Psoas muscle (tissue), 8 donors: ENCODE results near the gene CCNY. TPM values are rescaled to one million over a fixed set of nuclear protein-coding genes. Genes with fewer than 3 reads are reported as not detected.

Experiments
- ATAC-seq, 4 donors: fragments of 200-7000 bp; cut with Tn5 transposase; one replicate each; pipeline ENCODE4 v1.9.1; 2020; ENCODE audit warnings: moderate library complexity in 3 of 4, mild to moderate bottlenecking in 2 of 4
- DNase-seq, 2 donors: peaks; one replicate each; pipeline ENCODE4 v3.0.0-alpha.2; 2020
- H3K27ac ChIP-seq: fragments of 200-600 bp; one replicate; pipeline ENCODE4 v1.8.0; 2022
- H3K27me3 ChIP-seq, 3 donors: fragments of 200-600 bp in 1 of 3; one replicate each; pipeline versions ENCODE4 v1.6.1 to v1.8.0; 2013 to 2022; ENCODE audit warnings: low read length in 2 of 3, mild to moderate bottlenecking in 2 of 3, moderate library complexity in 1 of 3; ENCODE audit not compliant: insufficient read depth in 3 of 3
- H3K36me3 ChIP-seq, 2 donors: fragments of 200-600 bp in 1 of 2; one replicate each; pipeline versions ENCODE4 v1.6.1 to v1.8.0; 2013 to 2022; ENCODE audit warnings: low read depth in 1 of 2, mild to moderate bottlenecking in 1 of 2, moderate library complexity in 1 of 2; ENCODE audit not compliant: insufficient read depth in 1 of 2
- H3K4me1 ChIP-seq: fragments of 200-600 bp; one replicate; pipeline ENCODE4 v1.8.0; 2022
- H3K4me3 ChIP-seq: fragments of 200-600 bp; one replicate; pipeline ENCODE4 v1.8.0; 2022; ENCODE audit warnings: mild to moderate bottlenecking
- H3K9me3 ChIP-seq: fragments of 200-600 bp; one replicate; pipeline ENCODE4 v1.8.0; 2022
- CTCF ChIP-seq: fragments of 200-600 bp; IDR thresholded peaks from one replicate; pipeline ENCODE4 v1.8.0; 2022; ENCODE audit warnings: antibody characterized with exemption
- WGBS, 3 donors: extraction: QIAGEN DNeasy Blood & Tissue Kit; methylation state at CpG; one replicate each; pipeline versions ENCODE4 v1.1.6 to v1.1.7; 2013; 5-methylcytosine and 5-hydroxymethylcytosine counted together
- intact Hi-C, 2 donors: fragments of 100-400 bp; cut with DNase I; formaldehyde crosslinking; loops; one replicate each; pipeline versions ENCODE4 v1.11.0 to v1.14.2; 2022
- polyA plus RNA-seq, 3 donors: library from polyadenylated mRNA; stranded (reverse); fragments of 200-250 nt; gene quantifications; one replicate each; pipeline ENCODE4 v1.2.3, GENCODE V29; 2013
- total RNA-seq, 4 donors: library from RNA; stranded (reverse); fragmentation: NEBNext Ultra II Directional in 2 of 4; extraction: Animal tissue kit (Norgen Biotek cat#: 25700) in 2 of 4; gene quantifications; one replicate each; pipeline versions ENCODE4 v1.2.1 to v1.2.4, GENCODE V29; 2021 to 2023
- donor health status: healthy with polysubstance abuse.
- donor health status: DM: no; HTN: no; CAD: no; lungs with moderate emphysema.
- donor health status: Bipolar disorder and iron deficiency.
- donor health status: healthy.
- donor health status: DM: yes; HTN: yes; CAD: no.
- donor health status: DM: no; HTN: no; CAD: no.
- donor health status: DM: no; HTN: no; CAD: no.
- donor health status: DM: yes; HTN: yes; CAD: no.

CCNY gene
- total and polyA plus RNA-seq, 7 donors, result 21.2 to 55.8 (median 47.0) TPM

GRCh38 chr10:35329520-35329919 lies 6.8 kb upstream of the CCNY start:
- TF ChIP-seq CTCF, result no peak
- Histone ChIP-seq H3K4me1 (peaks cover 53% of the 10 kb centered on the region), H3K4me3 (no peak overlapping the region), H3K36me3 (no peaks in the 10 kb centered on the region), H3K27me3 (no peaks in the 10 kb centered on the region), H3K9me3 (no peaks in the 10 kb centered on the region), H3K27ac (peak overlapping the region; percentile 92)
- ATAC-seq (peak; percentile 20 to 52 (median 40)), DNase-seq (no peak)
- intact Hi-C loops, result loop anchor here in 1 of 2 donors (10.0 kb wide), 1 partner anchor 85 kb away; no protein-coding TSS in a partner anchor
- WGBS, 3 donors, result 40 to 45% (median 40%) methylated on average over 4 of the region's 4 CpGs

GRCh38 chr10:35331894-35332640 lies 4.2 kb upstream of the CCNY start:
- H3K4me3 ChIP-seq, result no peak overlapping the region
- H3K4me1 ChIP-seq, result peaks cover 56% of the 10 kb centered on the region
- DNase-seq, result no peak
- no peaks in the 10 kb centered on the region for H3K9me3 ChIP-seq
- ATAC-seq, result peak; percentile 64 to 81 (median 76)
- peak overlapping the region; percentile 92 for H3K27ac ChIP-seq
- H3K36me3 ChIP-seq, result no peaks in the 10 kb centered on the region
- H3K27me3 ChIP-seq, result no peaks in the 10 kb centered on the region
- TF ChIP-seq CTCF, result no peak
- WGBS, 3 donors, result 43 to 54% (median 51%) methylated on average over 6 of the region's 6 CpGs
- intact Hi-C loops, result loop anchor here in 1 of 2 donors (5.0 kb wide), 1 partner anchor 230 kb away; no protein-coding TSS in a partner anchor

- no peak for ATAC-seq
- Histone ChIP-seq H3K4me1 (peaks cover 67% of the 10 kb centered on the region), H3K4me3 (peak overlapping the region; percentile 97), H3K9me3 (no peaks in the 10 kb centered on the region), H3K36me3 (no peaks in the 10 kb centered on the region), H3K27ac (peak overlapping the region; percentile 92), H3K27me3 (no peaks in the 10 kb centered on the region)
- 48 to 69% (median 62%) methylated on average over 1 of the region's 1 CpG for WGBS, 3 donors
- no peak for DNase-seq
- intact Hi-C loops, result loop anchor here in 1 of 2 donors (5.0 kb wide), 1 partner anchor 228 kb away; no protein-coding TSS in a partner anchor
- TF ChIP-seq CTCF, result no peak
Measured at GRCh38 chr10:35334297-35334696, 2.0 kb upstream of the CCNY start.

- H3K4me3 ChIP-seq, result peak overlapping the region; percentile 97
- 10 to 18% (median 15%) methylated on average over 34 of the region's 34 CpGs for WGBS, 3 donors
- intact Hi-C loops, result loop anchor here in 1 of 2 donors (5.0 kb wide), 3 partner anchors 42 to 232 kb away; no protein-coding TSS in a partner anchor
- DNase-seq (peak in 1 of 2 donors; percentile 57), ATAC-seq (peak; percentile 5 to 51 (median 8))
- TF ChIP-seq CTCF, result no peak
- H3K36me3 ChIP-seq, result no peaks in the 10 kb centered on the region
- H3K4me1 ChIP-seq, result peaks cover 67% of the 10 kb centered on the region
- H3K9me3 ChIP-seq, result no peaks in the 10 kb centered on the region
- H3K27me3 ChIP-seq, result no peaks in the 10 kb centered on the region
- peak overlapping the region; percentile 92 for H3K27ac ChIP-seq
Measured at GRCh38 chr10:35335133-35336083, 901 bp upstream of the CCNY start.
